ENCODE data around the gene TNS1.
"Not testable (repeated sequence)": the region's sequence is repeated elsewhere in the genome, so short reads cannot be mapped to it uniquely, and the experiment has no call there.

The TNS1 gene

GRCh38 chr2:217825469-217826235 lies 177.1 kb downstream of the TNS1 start:
- no peak for DNase-seq

- DNase-seq = no peak
These were observed 178.6 kb downstream of the TNS1 start for GRCh38 chr2:217824223-217824622.

- DNase-seq = no peak
These were observed 179.2 kb downstream of the TNS1 start for GRCh38 chr2:217823626-217824025.

GRCh38 chr2:217822296-217823252 lies 180.2 kb downstream of the TNS1 start:
- DNase-seq = no peak

GRCh38 chr2:217821536-217822147 lies 181.2 kb downstream of the TNS1 start:
- DNase-seq = no peak

- DNase-seq = no peak
These were observed 181.9 kb downstream of the TNS1 start for GRCh38 chr2:217820904-217821303.

GRCh38 chr2:217820091-217820819 lies 182.5 kb downstream of the TNS1 start:
- DNase-seq = no peak

- DNase-seq = no peak
These were observed 184.4 kb downstream of the TNS1 start for GRCh38 chr2:217818293-217818850.

- DNase-seq = no peak
These were observed 185.1 kb downstream of the TNS1 start for GRCh38 chr2:217817466-217818292.

GRCh38 chr2:217816396-217816869 lies 186.4 kb downstream of the TNS1 start:
- DNase-seq = no peak

GRCh38 chr2:217813828-217814227 lies 189.0 kb downstream of the TNS1 start:
- DNase-seq = no peak

- DNase-seq = no peak
These were observed 190.6 kb downstream of the TNS1 start for GRCh38 chr2:217812170-217812569.

- no peak for DNase-seq
These were observed 192.5 kb downstream of the TNS1 start for GRCh38 chr2:217810260-217810659.

- DNase-seq = no peak
These were observed 193.1 kb downstream of the TNS1 start for GRCh38 chr2:217809736-217810135.

GRCh38 chr2:217808967-217809366 lies 193.8 kb downstream of the TNS1 start:
- not testable (repeated sequence) for DNase-seq

- DNase-seq = no peak
These were observed 194.5 kb downstream of the TNS1 start for GRCh38 chr2:217808326-217808725.

- DNase-seq = no peak
These were observed 195.0 kb downstream of the TNS1 start for GRCh38 chr2:217807753-217808152.

- DNase-seq = no peak
These were observed 195.8 kb downstream of the TNS1 start for GRCh38 chr2:217807025-217807424.

- no peak for DNase-seq
These were observed 196.4 kb downstream of the TNS1 start for GRCh38 chr2:217806482-217806765.

GRCh38 chr2:217805668-217806481 lies 196.9 kb downstream of the TNS1 start:
- no peak for DNase-seq

Measured in activated CD8-positive, alpha-beta memory T cell treated with anti-CD3 and anti-CD28 coated beads, Interleukin-2, amount 50 U/mL, for 48 hours (primary cell).